SU-DHL-6 (cell line): Measurements from ENCODE around the gene RNF168.
"Not testable (repeated sequence)": the region's sequence is repeated elsewhere in the genome, so short reads cannot be mapped to it uniquely, and the experiment has no call there.

Experiments used
- H2AFZ ChIP-seq: fragments of 200-600 bp; sonication (generic); 2 replicates; pipeline ENCODE4 v1.6.1; 2014; ENCODE audit warnings: low read depth, mild to moderate bottlenecking, moderate library complexity, mixed read lengths, antibody characterized with exemption, low read length; ENCODE audit not compliant: severe bottlenecking
- H3F3A ChIP-seq: fragments of 200-600 bp; shearing (Covaris generic); 2 replicates; pipeline ENCODE4 v1.6.0; 2016; ENCODE audit warnings: antibody characterized with exemption, mild to moderate bottlenecking; ENCODE audit not compliant: insufficient read depth
- H3K27ac ChIP-seq: fragments of 200-600 bp; sonication (generic); 2 replicates; pipeline ENCODE4 v1.5.1; 2016; ENCODE audit warnings: low read depth, mild to moderate bottlenecking, low read length, moderate library complexity, mixed read lengths
- H3K27me3 ChIP-seq: fragments of 200-600 bp; sonication (generic), shearing (Covaris generic); 2 replicates; pipeline ENCODE4 v1.6.0; 2014; ENCODE audit warnings: mild to moderate bottlenecking, low read length
- H3K36me3 ChIP-seq: fragments of 200-600 bp; sonication (generic); 2 replicates; pipeline ENCODE4 v1.6.1; 2014; ENCODE audit warnings: mild to moderate bottlenecking, low read length, mixed read lengths
- H3K4me2 ChIP-seq: fragments of 300-600, 200-600 bp; shearing (Covaris generic), sonication (generic); 2 replicates; pipeline ENCODE4 v1.6.0; 2014; ENCODE audit warnings: low read length, low read depth, mild to moderate bottlenecking; ENCODE audit not compliant: poor library complexity, severe bottlenecking
- H3K4me3 ChIP-seq: fragments of 200-600 bp; sonication (generic); 2 replicates; pipeline ENCODE4 v1.5.1; 2014; ENCODE audit warnings: antibody characterized with exemption, low read length, mild to moderate bottlenecking, mixed read lengths; ENCODE audit not compliant: insufficient read depth, poor library complexity, severe bottlenecking
- H3K79me2 ChIP-seq: fragments of 200-600 bp; sonication (generic); 2 replicates; pipeline ENCODE4 v1.6.1; 2014; ENCODE audit warnings: mild to moderate bottlenecking, low read length, moderate library complexity; ENCODE audit not compliant: insufficient read depth
- H3K9ac ChIP-seq: fragments of 200-600 bp; sonication (generic); 2 replicates; pipeline ENCODE4 v1.7.0; 2014; ENCODE audit warnings: mild to moderate bottlenecking, low read length
- H3K9me2 ChIP-seq: fragments of 200-600 bp; sonication (generic); replicated peaks from 2 replicates; pipeline ENCODE4 v1.6.1; 2014; ENCODE audit warnings: low read length; ENCODE audit not compliant: insufficient read depth
- H3K9me3 ChIP-seq: fragments of 200-600 bp; sonication (generic); 2 replicates; pipeline ENCODE4 v1.6.1; 2014; ENCODE audit warnings: low read length, mixed read lengths; ENCODE audit not compliant: insufficient read depth
- H4K20me1 ChIP-seq: fragments of 200-600 bp; sonication (generic); 2 replicates; pipeline ENCODE4 v1.6.1; 2014; ENCODE audit warnings: low read depth, mild to moderate bottlenecking, antibody characterized with exemption, low read length, moderate library complexity, mixed read lengths
- CTCF ChIP-seq: fragments of 200-600 bp; sonication (generic); IDR thresholded peaks from one replicate; pipeline ENCODE4 v1.5.1; 2017; ENCODE audit warnings: antibody characterized with exemption, mild to moderate bottlenecking, low read length, moderate library complexity; ENCODE audit not compliant: insufficient read depth, poor library complexity, severe bottlenecking
- EZH2phosphoT487 ChIP-seq: fragments of 200-600 bp; sonication (generic), shearing (Covaris generic); conservative IDR thresholded peaks from 2 replicates; pipeline ENCODE4 v1.6.1; 2018; ENCODE audit warnings: mild to moderate bottlenecking, antibody characterized with exemption, low read length, moderate library complexity, mixed read lengths

The RNF168 gene

GRCh38 chr3:196477678-196478077 lies 25.9 kb downstream of the RNF168 start:
- H3K79me2 ChIP-seq = no peaks in the 10 kb centered on the region

GRCh38 chr3:196472286-196472685 lies 31.3 kb downstream of the RNF168 start:
- no peak for TF ChIP-seq CTCF
- TF ChIP-seq EZH2phosphoT487 = no peak
- H3F3A ChIP-seq = peaks cover 3% of the 10 kb centered on the region; the same call in 1 of the 2 replicates
- peaks cover 38% of the 10 kb centered on the region; the same call in 1 of the 2 replicates for H3K36me3 ChIP-seq
- H4K20me1 ChIP-seq = peaks cover 12% of the 10 kb centered on the region; the same call in 1 of the 2 replicates
- H3K9me2 ChIP-seq = no peaks in the 10 kb centered on the region
- no peak overlapping the region for H2AFZ ChIP-seq
- no peak overlapping the region for H3K4me2 ChIP-seq
- H3K4me3 ChIP-seq = no peak overlapping the region
- H3K9me3 ChIP-seq = no peaks in the 10 kb centered on the region
- H3K27ac ChIP-seq = no peak overlapping the region
- no peaks in the 10 kb centered on the region for H3K27me3 ChIP-seq
- H3K9ac ChIP-seq = no peak overlapping the region
- H3K79me2 ChIP-seq = no peaks in the 10 kb centered on the region; the same call in 1 of the 2 replicates

More at GRCh38 chr3:196477678-196478077, 25.9 kb downstream of the RNF168 start:
- H3K27ac ChIP-seq = no peak overlapping the region
- H2AFZ ChIP-seq = no peak overlapping the region
- H3K9me2 ChIP-seq = no peaks in the 10 kb centered on the region
- H3K4me2 ChIP-seq = no peak overlapping the region
- TF ChIP-seq CTCF = no peak
- no peak for TF ChIP-seq EZH2phosphoT487
- no peaks in the 10 kb centered on the region for H3K9me3 ChIP-seq
- H3F3A ChIP-seq = peaks cover 3% of the 10 kb centered on the region; the same call in 1 of the 2 replicates
- no peak overlapping the region for H3K9ac ChIP-seq
- peaks cover 49% of the 10 kb centered on the region for H3K36me3 ChIP-seq
- H3K4me3 ChIP-seq = no peak overlapping the region
- H4K20me1 ChIP-seq = no peaks in the 10 kb centered on the region
- H3K27me3 ChIP-seq = no peaks in the 10 kb centered on the region

- H2AFZ ChIP-seq = no peak overlapping the region
- peaks cover 3% of the 10 kb centered on the region; the same call in 1 of the 2 replicates for H3F3A ChIP-seq
- TF ChIP-seq EZH2phosphoT487 (no peak), CTCF (no peak)
- no peaks in the 10 kb centered on the region for H3K27me3 ChIP-seq
- H3K4me3 ChIP-seq = no peak overlapping the region
- peaks cover 33% of the 10 kb centered on the region; the same call in 1 of the 2 replicates for H3K36me3 ChIP-seq
- peaks cover 12% of the 10 kb centered on the region; the same call in 1 of the 2 replicates for H4K20me1 ChIP-seq
- no peak overlapping the region for H3K9ac ChIP-seq
- H3K9me3 ChIP-seq = no peaks in the 10 kb centered on the region
- no peaks in the 10 kb centered on the region; the same call in 1 of the 2 replicates for H3K79me2 ChIP-seq
- no peaks in the 10 kb centered on the region for H3K9me2 ChIP-seq
- H3K4me2 ChIP-seq = no peak overlapping the region
- no peak overlapping the region for H3K27ac ChIP-seq
These were observed 32.0 kb downstream of the RNF168 start for GRCh38 chr3:196471551-196471950.

GRCh38 chr3:196470182-196470581 lies 33.4 kb downstream of the RNF168 start:
- H3K9me2 ChIP-seq, H3K79me2 ChIP-seq, H3F3A ChIP-seq, H3K4me2 ChIP-seq, H2AFZ ChIP-seq, H3K27ac ChIP-seq, H3K9ac ChIP-seq, H3K27me3 ChIP-seq, H3K4me3 ChIP-seq, H3K9me3 ChIP-seq: not testable (repeated sequence)
- Histone ChIP-seq H4K20me1 (peaks cover 12% of the 10 kb centered on the region; the same call in 1 of the 2 replicates), H3K36me3 (peaks cover 32% of the 10 kb centered on the region; the same call in 1 of the 2 replicates)
